ENCODE results near the gene PI4KA. TPM values are rescaled to one million over a fixed set of nuclear protein-coding genes. Genes with fewer than 3 reads are reported as not detected.
"Not testable (repeated sequence)": the region's sequence is repeated elsewhere in the genome, so short reads cannot be mapped to it uniquely, and the experiment has no call there.

Gene PI4KA
- total and polyA plus RNA-seq, 9 donors: 21.1 to 48.1 (median 35.5) TPM

- no peaks in the 10 kb centered on the region for H3K27me3 ChIP-seq (ENCODE audit: control insufficient read depth, insufficient read depth, low read length)
- H3K9me3 ChIP-seq (replicated peaks; ENCODE audit: control insufficient read depth, low read depth, low read length): no peaks in the 10 kb centered on the region
- H3K4me1 ChIP-seq (ENCODE audit: control insufficient read depth, insufficient read depth, low read length): peaks cover 3% of the 10 kb centered on the region
- WGBS (ENCODE audit: insufficient coverage): no CpG with 5 or more reads among the region's 4 CpGs
- no peaks in the 10 kb centered on the region for H3K36me3 ChIP-seq (ENCODE audit: control insufficient read depth, insufficient read depth, low read length)
- no peak overlapping the region for H3K27ac ChIP-seq (ENCODE audit: low read length)
- no peak for DNase-seq
- H3K4me3 ChIP-seq (ENCODE audit: low read length): no peak overlapping the region
Measured at GRCh38 chr22:20852076-20852475, 6.5 kb downstream of the PI4KA start.

DNA sequence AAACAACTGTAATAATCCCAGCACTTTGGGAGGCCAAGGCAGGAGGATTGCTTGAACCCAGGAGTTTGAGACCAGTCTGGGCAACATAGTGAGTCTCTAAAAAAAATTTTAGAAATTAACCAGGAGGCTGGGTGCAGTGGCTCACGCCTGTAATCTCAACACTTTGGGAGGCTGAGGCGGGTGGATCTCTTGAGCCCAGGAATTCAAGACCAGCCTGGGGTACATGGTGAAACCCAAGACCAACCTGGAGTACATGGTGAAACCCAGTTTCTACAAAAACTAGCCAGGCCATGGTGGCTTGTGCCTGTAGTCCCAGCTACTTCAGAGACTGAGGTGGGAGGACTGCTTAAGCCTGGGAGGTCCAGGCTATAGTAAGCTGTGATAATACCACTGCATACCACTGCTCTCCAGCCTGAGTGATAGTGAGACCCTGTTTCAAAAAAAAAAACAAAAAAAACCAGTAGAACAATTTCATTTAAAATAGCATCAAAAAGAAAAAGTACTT, 11.2 kb downstream of the PI4KA start:
- peaks cover 3% of the 10 kb centered on the region for H3K4me1 ChIP-seq (ENCODE audit: control insufficient read depth, insufficient read depth, low read length)
- no peaks in the 10 kb centered on the region for H3K27me3 ChIP-seq (ENCODE audit: control insufficient read depth, insufficient read depth, low read length)
- H3K36me3 ChIP-seq (ENCODE audit: control insufficient read depth, insufficient read depth, low read length): no peaks in the 10 kb centered on the region
- H3K4me3 ChIP-seq (ENCODE audit: low read length): no peak overlapping the region
- no peak overlapping the region for H3K27ac ChIP-seq (ENCODE audit: low read length)
- 85% methylated on average over 2 of the region's 2 CpGs for WGBS (ENCODE audit: insufficient coverage)
- no peak for DNase-seq
- no peaks in the 10 kb centered on the region for H3K9me3 ChIP-seq (replicated peaks; ENCODE audit: control insufficient read depth, low read depth, low read length)

DNA sequence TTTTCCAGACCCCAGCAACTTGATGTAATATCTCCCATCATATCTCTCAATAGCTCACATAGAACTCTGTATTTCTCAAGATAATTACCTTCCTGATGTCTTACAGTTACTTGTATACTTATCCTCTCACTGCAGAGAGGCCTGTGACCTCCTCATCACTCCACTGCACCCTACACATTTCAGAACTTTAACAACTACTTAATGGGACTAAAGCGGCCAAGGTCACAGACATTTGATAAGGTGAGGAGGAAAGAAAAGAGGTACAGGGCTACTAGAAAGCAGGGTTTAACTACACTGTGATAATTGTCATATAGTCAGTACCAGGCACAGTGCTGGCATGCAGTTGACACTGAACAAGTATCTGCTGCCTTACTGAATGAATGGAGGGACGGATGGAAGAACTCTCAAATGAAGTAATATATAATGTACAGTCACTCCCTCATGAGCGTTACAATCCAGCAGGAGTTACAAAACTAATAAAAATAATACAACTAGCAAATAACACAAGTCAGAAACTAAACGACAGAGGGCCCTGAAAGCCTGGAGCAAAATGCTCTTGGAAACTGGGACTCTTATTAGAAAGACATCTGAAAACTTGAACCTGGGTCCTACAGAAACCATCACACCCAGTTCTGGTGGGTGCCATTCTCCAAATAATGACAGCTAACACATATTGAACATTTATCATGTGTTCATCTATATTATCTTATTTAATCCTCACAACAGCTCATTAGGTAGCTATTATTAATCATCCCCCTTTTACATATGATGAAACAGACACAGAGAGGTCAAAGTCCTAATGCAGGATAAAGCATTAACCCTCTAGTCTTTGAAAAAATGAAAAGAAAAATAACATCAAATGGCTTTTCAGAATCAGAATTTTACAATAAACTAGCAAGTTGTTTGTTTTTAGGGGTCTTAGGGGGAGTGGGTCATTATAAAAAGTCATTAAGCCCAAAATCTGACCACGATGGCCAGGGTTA, 14.3 kb downstream of the PI4KA start:
- Histone ChIP-seq H3K9me3 (replicated peaks; ENCODE audit: control insufficient read depth, low read depth, low read length) (no peaks in the 10 kb centered on the region), H3K27ac (ENCODE audit: low read length) (no peak overlapping the region), H3K36me3 (ENCODE audit: control insufficient read depth, insufficient read depth, low read length) (no peaks in the 10 kb centered on the region), H3K4me3 (ENCODE audit: low read length) (no peak overlapping the region), H3K27me3 (ENCODE audit: control insufficient read depth, insufficient read depth, low read length) (no peaks in the 10 kb centered on the region), H3K4me1 (ENCODE audit: control insufficient read depth, insufficient read depth, low read length) (no peaks in the 10 kb centered on the region)
- no peak for DNase-seq
- 100% methylated on average over 1 of the region's 5 CpGs for WGBS (ENCODE audit: insufficient coverage)

GRCh38 chr22:20843501-20843900, 15.1 kb downstream of the PI4KA start:
- H3K27me3 ChIP-seq (ENCODE audit: control insufficient read depth, insufficient read depth, low read length): no peaks in the 10 kb centered on the region
- no peak overlapping the region for H3K27ac ChIP-seq (ENCODE audit: low read length)
- DNase-seq: no peak
- no peaks in the 10 kb centered on the region for H3K36me3 ChIP-seq (ENCODE audit: control insufficient read depth, insufficient read depth, low read length)
- no peaks in the 10 kb centered on the region for H3K4me1 ChIP-seq (ENCODE audit: control insufficient read depth, insufficient read depth, low read length)
- WGBS (ENCODE audit: insufficient coverage): 36% methylated on average over 1 of the region's 2 CpGs
- no peak overlapping the region for H3K4me3 ChIP-seq (ENCODE audit: low read length)
- H3K9me3 ChIP-seq (replicated peaks; ENCODE audit: control insufficient read depth, low read depth, low read length): no peaks in the 10 kb centered on the region

DNA sequence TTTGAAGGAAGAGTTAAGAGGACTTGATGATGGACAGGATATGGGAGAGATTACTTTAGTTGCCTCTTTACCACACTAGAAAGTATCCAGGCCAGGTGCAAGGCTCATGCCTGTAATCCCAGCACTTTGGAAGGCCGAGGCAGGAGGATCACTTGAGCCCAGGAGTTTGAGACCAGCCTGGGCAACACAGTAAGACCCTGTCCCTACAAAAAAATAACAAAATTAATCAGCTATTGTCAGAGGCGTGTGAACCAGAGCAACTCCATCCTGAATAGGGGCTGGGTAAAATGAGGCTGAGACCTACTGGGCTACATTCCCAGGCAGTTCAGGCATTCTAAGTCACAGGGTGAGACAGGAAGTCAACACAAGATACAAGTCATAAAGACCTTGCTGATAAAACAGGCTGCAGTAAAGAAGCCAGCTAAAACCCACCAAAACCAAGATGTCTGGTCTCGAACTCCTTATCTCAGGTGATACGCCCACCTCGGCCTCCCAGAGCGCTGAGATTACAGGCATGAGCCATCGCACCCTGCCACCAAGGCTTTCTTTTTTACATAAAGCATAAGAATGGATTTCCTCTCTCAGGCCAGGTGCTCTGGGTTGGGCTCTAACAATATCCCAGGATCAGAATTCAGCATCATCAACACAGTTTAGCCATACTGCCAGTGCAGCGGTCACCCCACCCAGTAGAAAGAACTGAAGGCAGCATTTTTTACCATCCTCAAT, 17.8 kb downstream of the PI4KA start:
- H3K27me3 ChIP-seq (ENCODE audit: control insufficient read depth, insufficient read depth, low read length): no peaks in the 10 kb centered on the region
- H3K9me3 ChIP-seq (replicated peaks; ENCODE audit: control insufficient read depth, low read depth, low read length): no peaks in the 10 kb centered on the region
- no peak overlapping the region for H3K4me3 ChIP-seq (ENCODE audit: low read length)
- no peaks in the 10 kb centered on the region for H3K4me1 ChIP-seq (ENCODE audit: control insufficient read depth, insufficient read depth, low read length)
- WGBS (ENCODE audit: insufficient coverage): 89% methylated on average over 7 of the region's 8 CpGs
- H3K36me3 ChIP-seq (ENCODE audit: control insufficient read depth, insufficient read depth, low read length): no peaks in the 10 kb centered on the region
- H3K27ac ChIP-seq (ENCODE audit: low read length): no peak overlapping the region
- DNase-seq: no peak

DNA sequence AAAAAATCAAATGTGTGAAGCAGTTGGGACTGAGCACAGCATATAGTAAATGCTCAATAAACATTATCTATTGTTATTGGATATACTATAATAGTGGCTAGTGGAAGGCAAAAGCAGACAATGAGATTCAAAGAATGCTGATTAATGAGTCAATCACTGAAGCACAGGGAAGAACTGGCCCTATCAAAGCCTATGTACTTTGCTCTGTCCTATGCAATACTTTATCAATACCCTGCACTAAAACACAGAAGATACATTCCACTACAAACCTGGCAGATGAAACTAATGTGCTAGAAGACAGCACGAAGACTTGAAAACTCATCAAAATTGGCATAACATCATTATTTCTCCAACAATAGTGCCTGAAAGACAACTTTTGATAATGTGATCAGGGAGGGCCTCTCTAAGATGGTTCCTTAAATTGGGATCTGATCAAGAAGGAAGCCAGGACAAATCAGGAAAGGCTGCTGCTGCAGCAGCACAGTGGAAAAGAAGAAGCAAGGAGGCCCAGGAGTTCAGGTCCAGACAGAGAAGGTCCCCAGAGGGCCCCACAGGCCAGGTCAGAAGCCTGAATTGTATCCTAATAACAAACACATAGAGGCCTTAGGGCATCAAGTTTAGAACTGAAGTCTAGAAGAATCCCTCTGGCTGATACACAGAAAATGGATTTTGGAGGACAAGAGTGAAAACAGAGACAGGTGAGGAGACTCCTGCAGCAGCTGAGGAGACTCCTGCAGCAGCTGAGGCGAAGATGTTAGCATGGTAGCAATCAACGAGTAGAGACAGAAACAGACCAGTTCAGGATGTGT, 18.6 kb downstream of the PI4KA start:
- WGBS (ENCODE audit: insufficient coverage): 89% methylated on average over 1 of the region's 3 CpGs
- no peaks in the 10 kb centered on the region for H3K27me3 ChIP-seq (ENCODE audit: control insufficient read depth, insufficient read depth, low read length)
- no peaks in the 10 kb centered on the region for H3K4me1 ChIP-seq (ENCODE audit: control insufficient read depth, insufficient read depth, low read length)
- H3K4me3 ChIP-seq (ENCODE audit: low read length): no peak overlapping the region
- no peak overlapping the region for H3K27ac ChIP-seq (ENCODE audit: low read length)
- no peak for DNase-seq
- H3K9me3 ChIP-seq (replicated peaks; ENCODE audit: control insufficient read depth, low read depth, low read length): no peaks in the 10 kb centered on the region
- no peaks in the 10 kb centered on the region for H3K36me3 ChIP-seq (ENCODE audit: control insufficient read depth, insufficient read depth, low read length)

- not testable (repeated sequence) for H3K27me3 ChIP-seq (ENCODE audit: control insufficient read depth, insufficient read depth, low read length); DNase-seq; H3K4me1 ChIP-seq (ENCODE audit: control insufficient read depth, insufficient read depth, low read length); H3K9me3 ChIP-seq (replicated peaks; ENCODE audit: control insufficient read depth, low read depth, low read length); H3K36me3 ChIP-seq (ENCODE audit: control insufficient read depth, insufficient read depth, low read length); H3K27ac ChIP-seq (ENCODE audit: low read length); H3K4me3 ChIP-seq (ENCODE audit: low read length)
- 92% methylated on average over 10 of the region's 10 CpGs for WGBS (ENCODE audit: insufficient coverage)
Measured at GRCh38 chr22:20839354-20839753, 19.3 kb downstream of the PI4KA start.

DNA sequence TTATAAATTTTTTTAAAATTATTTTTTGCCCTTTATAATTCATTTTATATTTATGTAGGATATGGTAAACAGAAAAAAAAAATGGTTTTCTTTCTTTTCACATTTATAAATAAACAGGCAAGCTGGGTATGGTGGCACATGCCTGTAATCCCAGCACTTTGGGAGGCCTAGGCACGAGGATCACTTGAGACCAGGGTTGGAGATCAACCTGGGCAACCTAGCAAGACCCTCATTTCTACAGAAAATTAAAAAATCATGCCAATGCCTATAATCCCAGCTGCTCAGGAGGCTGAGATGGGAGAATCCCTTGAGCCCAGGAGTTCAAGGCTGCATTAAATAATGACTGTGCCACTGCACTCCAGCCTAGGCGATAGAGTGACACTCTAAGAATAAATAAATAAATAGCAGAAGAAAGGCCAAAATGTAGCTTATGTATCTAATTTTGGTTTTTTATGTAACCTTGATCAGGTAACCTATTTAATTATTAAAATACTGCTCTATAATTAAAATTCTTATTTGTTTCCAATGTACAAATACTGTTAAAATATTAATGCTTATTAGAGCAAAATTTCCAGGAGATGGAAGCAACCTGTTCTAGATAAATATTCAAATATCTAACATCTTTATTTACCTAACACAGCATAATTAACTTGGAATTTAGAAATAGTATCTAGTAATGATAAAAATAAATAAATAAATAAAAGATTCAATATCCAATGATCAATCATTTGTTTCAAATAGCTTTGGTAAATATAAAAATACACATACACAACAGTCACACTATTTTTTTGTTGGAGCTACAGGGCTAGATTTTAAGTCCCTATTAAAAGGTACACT, 21.4 kb downstream of the PI4KA start:
- Histone ChIP-seq H3K4me3 (ENCODE audit: low read length) (no peak overlapping the region), H3K27me3 (ENCODE audit: control insufficient read depth, insufficient read depth, low read length) (no peaks in the 10 kb centered on the region), H3K4me1 (ENCODE audit: control insufficient read depth, insufficient read depth, low read length) (no peaks in the 10 kb centered on the region), H3K36me3 (ENCODE audit: control insufficient read depth, insufficient read depth, low read length) (peaks cover 15% of the 10 kb centered on the region), H3K27ac (ENCODE audit: low read length) (no peak overlapping the region), H3K9me3 (replicated peaks; ENCODE audit: control insufficient read depth, low read depth, low read length) (no peaks in the 10 kb centered on the region)
- WGBS (ENCODE audit: insufficient coverage): no CpG with 5 or more reads among the region's 2 CpGs
- no peak for DNase-seq

DNA sequence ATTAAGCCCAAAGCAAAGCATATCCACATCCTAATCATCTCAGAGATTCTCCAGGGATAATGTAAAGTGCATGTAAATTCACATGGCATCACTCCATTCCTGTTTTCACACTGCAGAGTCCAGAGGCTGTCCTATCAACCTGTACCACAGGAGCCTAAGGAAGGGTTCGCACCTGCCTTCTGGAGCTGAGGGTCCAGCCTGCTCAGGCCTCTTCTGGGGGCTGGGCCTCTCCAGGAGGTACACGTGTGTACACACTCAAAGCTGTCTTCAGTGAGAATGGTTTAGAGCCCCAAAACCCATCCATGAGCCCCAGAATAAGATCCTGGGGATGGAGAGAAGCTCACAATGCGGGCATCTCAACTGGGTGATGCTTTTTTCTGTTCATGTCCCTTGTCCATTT, 23.9 kb downstream of the PI4KA start:
- Histone ChIP-seq H3K4me3 (ENCODE audit: low read length) (no peak overlapping the region), H3K27me3 (ENCODE audit: control insufficient read depth, insufficient read depth, low read length) (no peaks in the 10 kb centered on the region), H3K27ac (ENCODE audit: low read length) (no peak overlapping the region), H3K36me3 (ENCODE audit: control insufficient read depth, insufficient read depth, low read length) (peaks cover 25% of the 10 kb centered on the region), H3K9me3 (replicated peaks; ENCODE audit: control insufficient read depth, low read depth, low read length) (no peaks in the 10 kb centered on the region), H3K4me1 (ENCODE audit: control insufficient read depth, insufficient read depth, low read length) (no peaks in the 10 kb centered on the region)
- WGBS (ENCODE audit: insufficient coverage): 83% methylated on average over 1 of the region's 3 CpGs
- no peak for DNase-seq
